DMS53 treated with DMSO at 0.1 percent for 48 hours (cell line): ENCODE data around the gene ISYNA1.
A peak's percentile ranks its signal among the peaks of the same experiment; 100 is the strongest.

Experiments used
- DNase-seq: peaks from one replicate; lab custom pipeline; 2025; ENCODE audit not compliant: unreplicated experiment; lab: John Stamatoyannopoulos, UW

Gene ISYNA1

GRCh38 chr19:18433015-18433691 lies 4.8 kb downstream of the ISYNA1 start:
- no peak for DNase-seq

DNA sequence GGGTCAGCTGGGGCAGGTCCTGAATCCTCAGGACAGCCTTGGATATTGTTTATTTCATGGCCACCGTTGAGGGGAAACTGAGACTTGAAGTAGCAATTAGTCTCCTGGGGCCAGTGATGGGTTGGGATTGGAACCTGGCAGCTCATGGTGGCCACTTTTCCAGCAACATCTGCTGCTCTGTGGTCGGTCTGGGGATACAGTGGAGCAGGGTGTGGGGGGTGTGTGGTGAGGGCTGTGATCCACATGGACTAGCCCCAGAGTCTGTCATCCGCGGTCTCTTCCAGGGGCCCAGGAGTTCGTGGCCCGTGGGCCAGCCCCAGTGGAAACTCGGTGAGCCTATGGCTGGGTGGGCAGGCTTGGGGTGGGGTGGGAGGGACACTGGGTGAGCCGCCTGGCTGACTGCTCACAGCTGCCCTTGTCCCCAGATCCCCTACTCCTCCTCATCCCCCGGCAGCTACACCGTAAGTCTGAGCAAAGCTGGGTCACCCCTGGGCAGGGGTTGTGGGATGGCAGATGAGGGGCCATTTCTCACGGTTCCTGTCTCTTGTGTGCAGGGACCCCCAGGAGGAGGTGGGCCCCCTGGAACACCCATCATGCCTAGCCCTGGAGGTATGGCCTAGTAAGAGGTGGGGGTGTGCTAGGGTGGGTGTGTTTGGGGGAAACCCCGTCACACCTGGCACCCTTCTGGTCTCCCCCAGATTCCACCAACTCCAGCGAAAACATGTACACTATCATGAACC lies 5.5 kb downstream of the ISYNA1 start:
- no peak for DNase-seq

DNA sequence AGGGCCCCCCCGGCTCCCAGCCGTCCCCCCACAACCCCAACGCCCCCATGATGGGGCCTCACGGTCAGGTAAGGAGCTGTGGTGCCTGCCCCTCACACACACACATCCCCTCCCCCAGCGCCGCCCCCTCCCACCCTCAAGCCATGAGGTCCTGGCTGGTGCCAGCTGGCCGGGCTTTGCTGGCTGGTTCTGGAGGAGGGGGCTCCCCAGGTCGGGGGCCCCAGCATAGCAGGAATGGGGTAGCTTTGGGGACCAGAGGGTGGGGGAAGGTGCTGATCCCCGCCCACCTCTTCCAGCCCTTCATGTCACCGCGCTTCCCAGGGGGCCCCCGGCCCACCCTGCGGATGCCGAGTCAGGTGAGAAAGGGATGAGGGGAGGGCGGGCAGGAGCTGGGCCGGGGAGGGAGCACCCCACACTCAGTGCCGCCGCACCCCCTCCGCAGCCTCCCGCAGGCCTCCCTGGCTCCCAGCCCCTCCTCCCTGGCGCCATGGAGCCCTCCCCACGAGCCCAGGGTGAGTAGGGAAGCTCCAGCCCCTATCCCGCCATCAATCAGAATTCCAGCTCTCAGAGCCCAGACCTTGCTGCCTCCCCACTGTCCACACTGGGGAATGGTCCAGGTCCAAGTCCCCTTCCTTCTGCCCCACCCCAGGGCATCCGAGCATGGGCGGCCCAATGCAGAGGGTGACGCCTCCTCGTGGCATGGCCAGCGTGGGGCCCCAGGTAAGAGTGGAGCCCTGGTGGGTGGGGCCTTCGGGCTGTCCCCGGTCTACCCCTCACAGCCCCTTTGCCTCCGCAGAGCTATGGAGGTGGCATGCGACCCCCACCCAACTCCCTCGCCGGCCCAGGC lies 6.4 kb downstream of the ISYNA1 start:
- no peak for DNase-seq

GRCh38 chr19:18430417-18431144 lies 7.4 kb downstream of the ISYNA1 start:
- no peak for DNase-seq

DNA sequence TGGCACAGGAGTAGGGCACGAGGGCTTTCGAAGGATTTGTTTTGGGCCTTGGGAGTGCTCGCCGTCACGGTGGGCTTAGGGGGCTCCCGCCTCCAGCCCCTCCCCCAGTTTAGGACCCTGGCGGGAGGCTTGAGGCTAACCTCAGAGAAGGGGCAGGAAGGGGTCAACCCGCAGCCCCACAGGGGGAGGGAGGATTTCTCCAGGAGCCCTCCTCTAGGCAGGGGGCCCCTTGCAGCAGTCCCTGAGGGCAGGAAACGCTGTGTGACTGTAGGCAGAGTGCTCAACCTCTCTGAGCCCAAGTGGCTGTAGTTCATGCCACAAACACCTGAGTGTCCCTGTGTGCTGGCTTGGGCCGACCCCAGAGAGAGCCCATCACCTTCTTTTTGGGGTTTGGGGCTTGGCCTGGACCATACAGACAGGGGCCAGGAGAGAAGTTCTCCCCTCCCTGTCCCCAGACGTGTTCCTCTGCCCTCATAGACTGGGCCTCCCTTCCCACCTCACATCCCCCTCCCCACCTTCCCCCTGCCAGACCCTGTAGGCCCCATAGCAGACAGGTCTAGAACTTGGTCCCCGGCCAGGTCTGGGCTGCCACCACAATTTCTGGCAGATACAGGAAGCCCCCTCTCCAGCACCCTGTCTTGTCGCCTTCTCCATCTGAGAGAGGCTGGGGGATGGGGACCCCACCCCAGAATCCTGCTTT lies 8.1 kb downstream of the ISYNA1 start:
- DNase-seq = no peak

- peak; percentile 51 for DNase-seq
Measured at GRCh38 chr19:18428787-18429674, 8.9 kb downstream of the ISYNA1 start.

DNA sequence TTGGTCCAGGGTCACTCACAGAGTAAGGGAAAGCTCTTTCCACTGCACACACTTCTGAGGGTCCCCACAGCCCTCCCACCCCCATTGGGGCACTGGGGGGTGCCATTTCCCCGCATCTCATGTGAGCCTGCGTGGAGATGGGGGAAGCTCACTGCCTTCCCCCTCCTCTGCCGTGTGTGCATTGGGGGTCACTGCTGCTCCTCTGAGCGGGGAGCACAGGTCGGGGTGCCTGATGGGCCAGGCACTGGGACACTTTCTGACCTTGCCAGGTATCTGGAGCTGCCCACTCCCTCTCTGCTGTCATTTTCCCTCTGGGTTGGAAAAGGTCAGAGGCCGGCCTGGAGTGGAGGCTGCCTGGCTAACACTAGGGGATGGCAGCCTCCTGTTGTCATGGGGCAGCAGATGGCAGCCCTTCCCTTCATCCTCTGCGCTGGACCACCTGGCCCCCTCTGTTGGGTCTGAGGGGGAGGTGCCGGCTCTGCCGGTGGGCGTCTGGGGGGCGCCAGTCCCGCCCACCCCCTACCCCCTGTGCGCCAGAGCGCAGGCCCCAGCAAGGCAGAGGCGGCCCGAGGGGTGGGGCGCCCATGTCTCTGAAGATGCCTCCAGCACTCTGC lies 9.7 kb downstream of the ISYNA1 start:
- no peak for DNase-seq

DNA sequence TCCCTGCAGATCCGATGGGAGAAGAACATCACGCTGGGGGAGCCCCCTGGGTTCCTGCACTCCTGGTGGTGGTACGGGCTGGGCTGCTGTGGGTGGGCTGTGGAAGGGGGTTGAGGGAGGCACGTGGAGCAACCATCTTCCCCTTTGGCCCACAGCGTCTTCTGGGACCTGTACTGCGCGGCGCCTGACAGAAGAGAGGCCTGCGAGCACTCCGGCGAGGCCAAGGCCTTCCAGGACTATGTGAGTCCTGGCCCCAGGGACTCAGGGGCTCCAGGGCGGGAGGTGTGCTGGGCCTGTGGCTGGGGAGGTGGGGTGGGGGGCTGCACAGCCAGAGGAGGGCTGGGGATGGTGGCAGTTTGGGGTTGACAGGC lies 10.2 kb downstream of the ISYNA1 start:
- no peak for DNase-seq

DNA sequence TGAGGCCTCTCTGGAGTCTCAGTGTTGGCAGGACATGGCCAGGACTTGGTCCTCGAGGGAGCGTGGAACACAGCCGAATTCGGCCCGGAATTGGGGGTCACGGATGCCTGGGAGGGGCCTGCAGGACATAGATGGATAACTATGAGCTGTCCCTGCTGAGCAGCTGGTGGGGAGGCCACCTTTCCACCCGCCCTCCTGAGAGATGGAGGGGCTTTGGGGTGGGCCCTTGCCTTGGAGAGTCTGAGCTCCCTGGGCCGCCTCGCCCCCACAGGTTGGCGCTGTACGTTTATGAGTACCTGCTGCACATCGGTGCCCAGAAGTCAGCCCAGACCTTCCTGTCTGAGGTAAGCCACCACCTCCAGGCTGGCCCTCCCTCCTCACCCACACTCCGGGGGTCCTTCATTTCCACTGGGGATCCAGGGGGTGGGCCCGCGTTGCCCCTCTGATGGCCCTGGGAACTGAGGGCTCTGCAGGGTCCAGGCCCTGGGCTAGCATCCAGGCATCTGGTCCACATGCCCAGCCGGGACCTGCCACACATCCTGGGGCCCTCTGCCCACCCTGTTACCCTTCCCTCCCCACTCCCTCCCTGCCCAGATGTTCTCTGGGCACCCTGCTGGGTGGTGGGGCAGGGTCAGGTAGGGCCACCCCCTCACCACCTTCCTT lies 10.7 kb downstream of the ISYNA1 start:
- DNase-seq = no peak

DNA sequence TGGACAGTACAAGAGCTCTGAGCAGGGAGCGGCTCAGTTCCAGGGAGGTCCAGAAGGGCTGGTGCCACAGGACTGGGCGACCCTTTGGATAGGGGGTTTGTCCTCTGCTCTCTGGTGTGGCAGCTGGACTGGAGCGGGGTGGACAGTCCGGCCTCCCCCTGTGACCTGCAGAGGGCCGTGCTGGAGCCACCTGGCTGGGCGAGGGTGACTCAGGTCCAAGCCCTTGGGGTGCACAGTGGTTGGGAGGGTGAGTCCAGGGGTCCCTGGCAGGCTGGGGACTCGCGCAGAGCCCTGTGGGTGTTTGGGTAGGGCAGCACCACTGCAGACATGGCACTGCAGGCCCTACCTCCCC lies 11.5 kb downstream of the ISYNA1 start:
- DNase-seq = no peak

DNA sequence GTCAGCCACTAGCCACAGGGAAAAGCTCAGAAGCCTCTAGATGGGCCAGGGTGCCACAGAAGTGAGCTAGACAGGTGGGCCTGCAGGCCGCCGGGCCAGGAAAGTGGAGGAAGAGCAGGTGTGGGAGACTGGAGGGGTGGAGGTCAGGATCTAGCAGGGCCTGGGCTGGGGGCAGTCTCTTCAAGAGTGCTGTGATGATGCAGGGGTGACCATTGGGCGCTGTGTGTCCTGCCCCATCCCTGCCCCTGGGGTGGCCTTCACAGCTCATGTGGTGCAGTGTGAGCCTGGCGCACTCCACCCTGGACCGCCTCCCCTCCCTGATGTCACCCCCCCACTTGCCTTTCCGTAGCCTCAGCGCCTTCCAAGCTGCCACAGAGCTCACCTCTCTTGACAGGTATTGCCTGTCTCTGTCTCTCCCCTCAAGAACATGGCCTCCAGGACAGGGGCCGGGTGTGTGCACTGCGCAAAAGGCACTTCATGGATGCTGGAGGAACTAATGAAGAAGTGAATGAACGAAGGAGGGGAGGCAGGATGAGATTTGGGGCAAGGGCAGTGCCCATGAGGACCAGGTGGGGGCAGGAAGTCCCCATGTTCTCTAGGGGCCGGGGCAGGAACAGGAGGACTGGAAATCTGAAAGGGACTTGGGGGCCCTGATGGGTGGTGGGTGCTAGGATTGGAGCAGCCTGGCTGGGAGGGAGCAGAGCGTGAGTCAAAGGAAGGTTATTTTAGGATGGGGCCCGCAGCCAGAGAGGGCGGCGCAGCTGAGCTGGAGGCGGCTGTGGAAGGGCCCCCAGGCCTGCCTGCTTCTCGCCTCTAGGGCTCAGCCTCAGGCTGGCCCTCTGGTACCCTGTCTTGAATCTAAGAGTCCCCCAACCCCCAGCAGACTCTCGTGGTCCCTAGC lies 12.2 kb downstream of the ISYNA1 start:
- no peak for DNase-seq

DNA sequence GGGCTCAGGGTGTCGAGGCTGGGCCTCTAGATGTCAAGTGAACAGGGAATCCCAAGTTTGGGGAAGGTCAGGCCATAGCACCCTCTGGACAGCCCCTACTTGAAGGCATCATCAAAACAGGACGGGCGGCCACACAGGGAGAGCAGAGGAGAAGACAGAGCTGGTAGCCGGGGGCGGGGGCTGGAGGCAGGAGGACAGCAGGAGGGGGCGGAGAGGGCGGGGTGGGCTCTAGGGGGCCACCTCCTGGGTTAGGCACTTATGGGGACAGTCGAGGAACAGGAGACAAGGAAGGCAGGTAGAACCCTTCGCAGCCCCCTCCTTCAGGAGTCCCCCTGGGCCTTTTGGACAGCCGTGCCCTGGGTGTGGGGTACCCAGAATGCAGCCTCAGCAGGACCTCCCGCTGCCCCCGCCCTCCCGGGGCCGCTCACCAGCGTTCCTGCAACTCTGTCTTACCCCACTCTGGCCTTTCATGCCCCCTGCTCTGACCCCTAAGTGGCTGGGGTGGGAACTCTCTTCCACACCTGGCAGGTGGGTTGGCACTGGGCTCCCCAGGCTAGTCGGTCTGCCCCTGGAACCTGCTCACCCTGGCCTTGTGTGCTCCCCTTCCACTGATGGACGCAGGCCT lies 12.9 kb downstream of the ISYNA1 start:
- no peak for DNase-seq

DNA sequence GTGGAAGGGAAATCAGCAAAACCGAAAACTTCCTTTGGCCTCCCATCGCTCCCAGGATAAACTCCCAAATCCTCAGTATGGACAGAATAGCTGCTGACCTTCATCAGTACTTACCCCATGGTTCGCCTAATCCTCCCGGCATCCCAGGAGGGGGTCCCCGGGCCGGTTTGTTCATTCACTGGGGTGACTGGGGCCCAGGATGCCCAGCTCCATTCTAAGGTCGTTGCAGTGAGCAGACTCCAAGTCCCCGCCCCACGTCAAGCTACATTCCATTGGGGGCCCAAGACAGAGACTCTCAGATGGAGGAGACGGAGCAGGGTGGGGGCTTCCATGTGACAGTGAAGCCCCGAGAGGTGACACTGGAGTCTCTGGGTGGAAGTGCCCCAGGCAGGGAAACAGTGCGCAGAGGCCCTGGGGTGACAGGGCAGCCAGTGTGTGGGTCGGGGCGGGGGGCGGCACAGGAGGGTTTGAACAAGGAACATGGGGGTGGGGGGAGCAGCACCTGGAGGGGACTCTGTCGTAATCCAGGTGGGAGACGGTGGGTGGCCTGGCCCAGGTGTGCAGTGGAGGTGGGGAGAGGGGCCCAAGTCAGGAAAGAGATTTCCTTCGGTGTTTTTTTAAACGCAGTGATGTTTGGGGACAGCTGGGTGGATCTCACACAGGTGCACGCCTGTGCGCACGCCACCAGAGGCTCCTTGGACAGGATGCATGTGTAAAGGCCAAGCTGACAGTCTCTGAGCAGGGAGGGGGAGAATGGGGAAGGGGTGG lies 13.6 kb downstream of the ISYNA1 start:
- no peak for DNase-seq

DNA sequence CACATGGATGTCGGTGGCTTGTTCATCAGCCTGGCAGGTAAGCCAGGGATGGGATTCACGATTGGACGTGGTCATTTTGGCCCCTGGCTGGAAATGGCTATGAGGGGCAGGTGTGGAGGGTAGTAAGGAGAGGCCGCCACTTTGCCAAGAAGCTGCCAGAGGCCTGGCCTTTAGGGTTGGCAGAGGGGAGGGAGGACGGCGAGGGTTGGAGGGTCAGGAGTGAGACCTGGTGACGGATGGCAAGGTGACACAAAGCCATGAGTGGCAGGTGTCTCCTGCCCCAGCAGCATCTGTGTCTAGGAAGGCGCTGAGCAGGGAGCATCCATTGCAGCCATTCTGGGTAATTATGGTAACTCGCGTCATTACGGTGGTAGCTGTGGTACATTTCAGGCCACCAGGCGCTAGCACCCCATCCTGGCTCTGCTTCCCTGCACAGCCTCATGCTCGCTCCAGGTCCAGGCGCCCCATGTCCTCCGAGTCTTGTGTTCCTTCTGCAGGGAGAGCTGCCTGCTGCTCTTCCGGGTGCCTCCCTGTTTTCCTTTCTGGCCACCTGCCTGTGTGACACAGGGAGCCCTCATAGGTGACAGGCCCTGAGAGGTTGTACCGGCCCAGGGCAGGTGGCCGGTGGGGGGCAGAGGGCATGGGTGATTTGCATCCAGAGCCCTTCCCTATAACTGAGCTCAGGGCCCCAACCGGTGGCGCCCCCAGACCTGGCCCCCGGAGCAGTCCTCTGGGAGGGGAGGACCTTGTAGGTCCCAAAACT lies 14.5 kb downstream of the ISYNA1 start:
- no peak for DNase-seq

DNA sequence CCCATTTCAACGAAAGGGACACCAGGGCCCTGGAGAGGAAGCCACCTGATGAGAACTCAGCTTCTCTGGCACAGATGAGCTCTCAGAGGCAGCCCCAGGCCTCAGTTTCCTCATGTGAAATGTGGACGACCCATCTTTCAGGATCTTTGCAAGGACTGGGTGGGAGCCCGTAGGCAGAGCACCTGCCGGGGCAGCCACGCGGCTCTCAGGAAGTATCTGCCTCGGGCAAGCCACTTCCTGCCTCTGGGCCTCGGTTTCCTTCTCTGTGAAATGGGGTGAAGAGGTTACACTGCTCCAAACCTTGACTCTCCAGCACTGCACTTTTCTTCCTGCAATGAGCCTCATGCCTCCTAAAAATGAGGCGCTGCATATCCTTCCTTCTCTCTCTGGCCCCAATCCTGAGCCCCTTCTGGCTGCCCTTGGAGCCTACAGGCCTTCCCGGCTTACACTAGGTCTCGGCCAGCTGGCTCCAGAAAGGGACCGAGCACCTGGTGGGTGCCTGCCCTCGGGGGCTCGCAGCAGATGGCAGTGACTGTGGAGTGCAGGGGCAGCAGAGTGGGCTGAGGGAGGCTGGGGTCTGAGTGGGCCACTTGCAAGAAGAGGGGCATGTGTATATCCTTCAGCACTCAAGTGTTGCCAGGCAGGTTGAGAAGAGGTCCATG lies 15.3 kb downstream of the ISYNA1 start:
- DNase-seq = no peak
